GM10847 (cell line): Measurements from ENCODE around the gene ADGRL4.

Source experiments
- POLR2A ChIP-seq: IDR thresholded peaks from 2 replicates; pipeline ENCODE4 v1.6.1; 2011; ENCODE audit not compliant: insufficient read length; ENCODE audit errors: extremely low read depth

Gene ADGRL4

GRCh38 chr1:78869136-78869535, 137.4 kb downstream of the ADGRL4 start:
- TF ChIP-seq POLR2A: no peak

- no peak for TF ChIP-seq POLR2A
Measured at GRCh38 chr1:78864175-78864574, 142.4 kb downstream of the ADGRL4 start.

DNA sequence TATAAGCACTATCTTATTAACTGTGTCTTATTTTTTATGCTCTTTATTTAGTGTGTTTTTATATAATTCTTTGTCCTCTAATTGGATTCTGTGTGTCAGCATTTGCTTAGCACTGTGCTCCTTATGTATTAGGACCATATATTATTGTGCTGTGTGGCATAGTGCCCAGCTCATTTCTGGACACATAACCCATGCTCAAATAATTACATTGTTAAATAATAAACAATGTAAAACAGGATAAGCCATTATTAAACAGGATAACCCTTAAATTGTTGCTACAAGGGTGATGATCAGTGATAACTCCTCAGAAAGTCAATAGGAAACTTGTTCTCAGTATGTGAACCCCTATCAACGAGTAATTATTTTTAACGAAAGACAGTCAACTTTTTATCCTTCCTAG, 150.4 kb downstream of the ADGRL4 start:
- TF ChIP-seq POLR2A: no peak

- no peak for TF ChIP-seq POLR2A
Measured at GRCh38 chr1:78855258-78855657, 151.3 kb downstream of the ADGRL4 start.

DNA sequence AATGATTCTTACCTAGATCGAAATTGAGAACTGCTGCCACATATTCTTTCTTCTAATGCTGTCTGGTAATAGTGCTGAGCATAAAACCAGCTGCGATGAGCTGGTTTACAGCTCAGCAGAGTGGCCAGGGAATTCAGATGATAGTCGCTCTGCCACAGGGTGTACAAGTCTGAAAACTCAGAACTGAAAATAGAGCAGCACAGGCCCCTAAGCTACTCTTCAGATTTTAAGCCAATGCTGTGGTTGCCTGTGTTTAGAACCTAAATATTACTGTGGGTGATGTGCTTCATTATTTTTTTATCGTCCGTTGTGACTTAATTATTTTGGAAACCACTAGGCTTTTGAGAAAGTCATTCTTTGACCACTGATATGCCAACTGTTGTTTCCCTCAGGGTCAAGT, 152.0 kb downstream of the ADGRL4 start:
- TF ChIP-seq POLR2A: no peak

DNA sequence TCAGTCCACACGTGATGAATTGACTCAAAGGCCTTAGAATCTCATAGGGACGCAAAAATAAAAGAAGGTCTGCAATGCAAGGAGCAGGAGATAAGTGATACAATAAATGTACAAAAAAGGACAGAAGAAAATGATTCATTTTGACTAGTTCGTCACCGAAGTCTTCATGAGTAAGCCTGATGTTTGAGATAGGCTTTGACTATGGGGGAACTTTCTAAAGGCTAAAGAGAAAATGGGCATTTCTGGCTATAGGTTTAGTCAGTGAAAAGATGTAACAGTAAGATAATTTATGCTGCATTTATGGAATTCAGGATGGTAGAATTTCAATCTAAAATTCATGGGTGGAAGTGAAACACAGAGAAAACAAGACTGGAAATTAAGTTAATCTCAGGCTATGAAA, 163.0 kb downstream of the ADGRL4 start:
- no peak for TF ChIP-seq POLR2A

DNA sequence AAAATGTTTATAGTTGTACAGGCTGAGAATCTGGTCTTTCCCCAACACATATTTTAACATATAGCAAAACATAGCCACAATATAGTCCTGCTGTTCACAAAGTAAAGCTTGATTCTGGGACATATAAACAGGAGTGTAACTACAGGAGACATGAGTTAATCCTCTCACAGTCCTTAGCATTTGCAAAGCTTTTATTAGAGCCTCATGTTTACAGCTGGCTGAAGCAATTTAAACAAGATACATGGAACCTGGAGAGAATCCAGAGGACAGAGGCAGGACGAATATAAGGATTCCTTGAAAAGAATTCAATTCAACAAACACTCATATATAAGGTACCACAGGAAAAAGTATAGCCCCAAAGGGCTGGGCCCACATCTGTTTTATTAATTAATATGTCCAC, 163.4 kb downstream of the ADGRL4 start:
- TF ChIP-seq POLR2A: no peak

GRCh38 chr1:78840453-78841271, 165.9 kb downstream of the ADGRL4 start:
- no peak for TF ChIP-seq POLR2A
